ENCODE data around the gene LRMDA. TPM values are rescaled to one million over a fixed set of nuclear protein-coding genes. Genes with fewer than 3 reads are reported as not detected.

LRMDA gene
- total RNA-seq, 1 experiment from 2014 or later = 1.2 TPM

- CTCF ChIA-PET = interaction anchor here (0.7 kb wide), 1 partner anchor 262 kb away, joined by 5 read pairs; no protein-coding TSS in a partner anchor
Measured at GRCh38 chr10:76160446-76161300, 729.2 kb downstream of the LRMDA start.

GRCh38 chr10:76161301-76161582 is 729.8 kb downstream of the LRMDA start:
- Histone ChIP-seq H3K4me2 (ENCODE audit: low read length) (no peak overlapping the region), H3K36me3 (ENCODE audit: low read depth, low read length) (no peaks in the 10 kb centered on the region), H4K20me1 (ENCODE audit: low read length) (no peaks in the 10 kb centered on the region), H3K4me3 (ENCODE audit: low read length) (no peak overlapping the region), H3K79me2 (ENCODE audit: low read length) (no peaks in the 10 kb centered on the region), H3K27me3 (ENCODE audit: low read length) (peaks cover 65% of the 10 kb centered on the region), H3K9ac (ENCODE audit: low read length) (no peak overlapping the region), H3K9me2 (replicated peaks; ENCODE audit: low read length) (no peaks in the 10 kb centered on the region), H2AFZ (ENCODE audit: low read length) (no peak overlapping the region), H3F3A (ENCODE audit: low read length, unreplicated experiment) (no peaks in the 10 kb centered on the region), H3K9me3 (ENCODE audit: low read length) (no peaks in the 10 kb centered on the region), H3K27ac (ENCODE audit: low read length) (no peak overlapping the region), H3K4me1 (ENCODE audit: insufficient read depth, low read length) (no peaks in the 10 kb centered on the region)
- TF ChIP-seq EZH2 (IDR thresholded peaks at IDR 0.05; ENCODE audit: low read length, unreplicated experiment) (no peak), CTCF (conservative IDR thresholded peaks at IDR 0.05; ENCODE audit: low read depth, low read length) (no peak), EZH2phosphoT487 (IDR thresholded peaks at IDR 0.05; ENCODE audit: borderline replicate concordance, low read length) (no peak)
- ChIA-PET POLR2A (ENCODE audit: unreplicated experiment) (interaction anchor here (0.6 kb wide), 1 partner anchor 357 kb away, joined by 3 read pairs; no protein-coding TSS in a partner anchor), CTCF (no interaction called here)
- intact Hi-C loops (cut with micrococcal nuclease) = loop anchor here (5.0 kb wide), 1 partner anchor 51 kb away; no protein-coding TSS in a partner anchor
- no peak for ATAC-seq
- no TSS peak for BruUV-seq (replicated peaks)
- no peak for DNase-seq

More at GRCh38 chr10:76160446-76161300, 729.2 kb downstream of the LRMDA start:
- DNase-seq = no peak
- H3K27me3 ChIP-seq (ENCODE audit: low read length) = peaks cover 71% of the 10 kb centered on the region
- no peaks in the 10 kb centered on the region for H3K79me2 ChIP-seq (ENCODE audit: low read length)
- intact Hi-C loops (cut with micrococcal nuclease) = loop anchor here (5.0 kb wide), 1 partner anchor 52 kb away; no protein-coding TSS in a partner anchor
- H3K36me3 ChIP-seq (ENCODE audit: low read depth, low read length) = no peaks in the 10 kb centered on the region
- ATAC-seq = no peak
- no peak overlapping the region for H3K4me2 ChIP-seq (ENCODE audit: low read length)
- TF ChIP-seq EZH2 (IDR thresholded peaks at IDR 0.05; ENCODE audit: low read length, unreplicated experiment) = no peak
- TF ChIP-seq CTCF (conservative IDR thresholded peaks at IDR 0.05; ENCODE audit: low read depth, low read length) = no peak
- TF ChIP-seq EZH2phosphoT487 (IDR thresholded peaks at IDR 0.05; ENCODE audit: borderline replicate concordance, low read length) = no peak
- no peaks in the 10 kb centered on the region for H3K9me2 ChIP-seq (replicated peaks; ENCODE audit: low read length)
- H3K27ac ChIP-seq (ENCODE audit: low read length) = no peak overlapping the region
- BruUV-seq (replicated peaks) = no TSS peak
- H3F3A ChIP-seq (ENCODE audit: low read length, unreplicated experiment) = no peaks in the 10 kb centered on the region
- no peak overlapping the region for H3K9ac ChIP-seq (ENCODE audit: low read length)
- no peaks in the 10 kb centered on the region for H4K20me1 ChIP-seq (ENCODE audit: low read length)
- no peaks in the 10 kb centered on the region for H3K4me1 ChIP-seq (ENCODE audit: insufficient read depth, low read length)
- no peaks in the 10 kb centered on the region for H3K9me3 ChIP-seq (ENCODE audit: low read length)
- H2AFZ ChIP-seq (ENCODE audit: low read length) = no peak overlapping the region
- POLR2A ChIA-PET (ENCODE audit: unreplicated experiment) = interaction anchor here (0.6 kb wide), 1 partner anchor 358 kb away, joined by 3 read pairs; no protein-coding TSS in a partner anchor
- no peak overlapping the region for H3K4me3 ChIP-seq (ENCODE audit: low read length)

- Histone ChIP-seq H3K9ac (ENCODE audit: low read length) (no peak overlapping the region), H3K36me3 (ENCODE audit: low read depth, low read length) (no peaks in the 10 kb centered on the region), H3K4me1 (ENCODE audit: insufficient read depth, low read length) (no peaks in the 10 kb centered on the region), H3K27me3 (ENCODE audit: low read length) (peaks cover 50% of the 10 kb centered on the region), H3F3A (ENCODE audit: low read length, unreplicated experiment) (no peaks in the 10 kb centered on the region), H3K9me2 (replicated peaks; ENCODE audit: low read length) (no peaks in the 10 kb centered on the region), H3K4me3 (ENCODE audit: low read length) (no peak overlapping the region), H3K79me2 (ENCODE audit: low read length) (no peaks in the 10 kb centered on the region), H4K20me1 (ENCODE audit: low read length) (no peaks in the 10 kb centered on the region), H2AFZ (ENCODE audit: low read length) (no peak overlapping the region), H3K4me2 (ENCODE audit: low read length) (no peak overlapping the region), H3K27ac (ENCODE audit: low read length) (no peak overlapping the region), H3K9me3 (ENCODE audit: low read length) (no peaks in the 10 kb centered on the region)
- BruUV-seq (replicated peaks) = no TSS peak
- TF ChIP-seq CTCF (conservative IDR thresholded peaks at IDR 0.05; ENCODE audit: low read depth, low read length) = no peak
- TF ChIP-seq EZH2phosphoT487 (IDR thresholded peaks at IDR 0.05; ENCODE audit: borderline replicate concordance, low read length) = no peak
- TF ChIP-seq EZH2 (IDR thresholded peaks at IDR 0.05; ENCODE audit: low read length, unreplicated experiment) = no peak
- intact Hi-C loops (cut with micrococcal nuclease) = no loop called here
- ChIA-PET CTCF (no interaction called here), POLR2A (ENCODE audit: unreplicated experiment) (no interaction called here)
- DNase-seq (no peak), ATAC-seq (no peak)
Measured at GRCh38 chr10:76168437-76168836, 737.0 kb downstream of the LRMDA start.
